ENCODE measurements around the gene SRSF3.
"Not testable (repeated sequence)": the region's sequence is repeated elsewhere in the genome, so short reads cannot be mapped to it uniquely, and the experiment has no call there.

Gene SRSF3

GRCh38 chr6:36604090-36605060 is 10.2 kb downstream of the SRSF3 start:
- DNase-seq (ENCODE audit: low spot score) (no peak), FAIRE-seq (no peak)

GRCh38 chr6:36605143-36605542 is 11.0 kb downstream of the SRSF3 start:
- FAIRE-seq (no peak), DNase-seq (ENCODE audit: low spot score) (no peak)

GRCh38 chr6:36605560-36606391 is 11.6 kb downstream of the SRSF3 start:
- FAIRE-seq (no peak), DNase-seq (ENCODE audit: low spot score) (no peak)

- not testable (repeated sequence) for FAIRE-seq; DNase-seq (ENCODE audit: low spot score)
Observed at GRCh38 chr6:36607305-36607682, 13.1 kb downstream of the SRSF3 start.

GRCh38 chr6:36607683-36608386 is 13.7 kb downstream of the SRSF3 start:
- FAIRE-seq = no peak
- no peak for DNase-seq (ENCODE audit: low spot score)

GRCh38 chr6:36608788-36609563 is 14.8 kb downstream of the SRSF3 start:
- no peak for FAIRE-seq
- no peak for DNase-seq (ENCODE audit: low spot score)

GRCh38 chr6:36609582-36609981 is 15.4 kb downstream of the SRSF3 start:
- DNase-seq (ENCODE audit: low spot score) (no peak), FAIRE-seq (no peak)

GRCh38 chr6:36610041-36610955 is 16.1 kb downstream of the SRSF3 start:
- DNase-seq (ENCODE audit: low spot score) (no peak), FAIRE-seq (no peak)

- FAIRE-seq = no peak
- no peak for DNase-seq (ENCODE audit: low spot score)
Observed at GRCh38 chr6:36610956-36611336, 16.8 kb downstream of the SRSF3 start.

- not testable (repeated sequence) for DNase-seq (ENCODE audit: low spot score); FAIRE-seq
Observed at GRCh38 chr6:36611679-36612078, 17.5 kb downstream of the SRSF3 start.

GRCh38 chr6:36612101-36612625 is 18.0 kb downstream of the SRSF3 start:
- FAIRE-seq = no peak

GRCh38 chr6:36613200-36613995 is 19.2 kb downstream of the SRSF3 start:
- DNase-seq (ENCODE audit: low spot score) (no peak), FAIRE-seq (no peak)

More at GRCh38 chr6:36612101-36612625, 18.0 kb downstream of the SRSF3 start:
- DNase-seq (ENCODE audit: low spot score) = no peak

GRCh38 chr6:36615018-36615761 is 21.0 kb downstream of the SRSF3 start:
- peak; percentile 28 for DNase-seq (ENCODE audit: low spot score)
- no peak for FAIRE-seq

- peak; percentile 87 for FAIRE-seq
- DNase-seq (ENCODE audit: low spot score) = peak; percentile 96
Observed at GRCh38 chr6:36616893-36617521, 22.8 kb downstream of the SRSF3 start.

- no peak for FAIRE-seq
- DNase-seq (ENCODE audit: low spot score) = no peak
Observed at GRCh38 chr6:36618366-36619355, 24.5 kb downstream of the SRSF3 start.

- no peak for FAIRE-seq
- DNase-seq (ENCODE audit: low spot score) = no peak
Observed at GRCh38 chr6:36621371-36621855, 27.3 kb downstream of the SRSF3 start.

Measured in RCC 7860 (cell line).